CD1c-positive myeloid dendritic cell (primary cell): ENCODE data around the gene DPH1.
"Not testable (repeated sequence)": the region's sequence is repeated elsewhere in the genome, so short reads cannot be mapped to it uniquely, and the experiment has no call there.

Experiments
- DNase-seq: peaks from one replicate; pipeline ENCODE4 v3.0.0-alpha.2; 2016; ENCODE audit errors: extremely low spot score

DPH1 gene

DNA sequence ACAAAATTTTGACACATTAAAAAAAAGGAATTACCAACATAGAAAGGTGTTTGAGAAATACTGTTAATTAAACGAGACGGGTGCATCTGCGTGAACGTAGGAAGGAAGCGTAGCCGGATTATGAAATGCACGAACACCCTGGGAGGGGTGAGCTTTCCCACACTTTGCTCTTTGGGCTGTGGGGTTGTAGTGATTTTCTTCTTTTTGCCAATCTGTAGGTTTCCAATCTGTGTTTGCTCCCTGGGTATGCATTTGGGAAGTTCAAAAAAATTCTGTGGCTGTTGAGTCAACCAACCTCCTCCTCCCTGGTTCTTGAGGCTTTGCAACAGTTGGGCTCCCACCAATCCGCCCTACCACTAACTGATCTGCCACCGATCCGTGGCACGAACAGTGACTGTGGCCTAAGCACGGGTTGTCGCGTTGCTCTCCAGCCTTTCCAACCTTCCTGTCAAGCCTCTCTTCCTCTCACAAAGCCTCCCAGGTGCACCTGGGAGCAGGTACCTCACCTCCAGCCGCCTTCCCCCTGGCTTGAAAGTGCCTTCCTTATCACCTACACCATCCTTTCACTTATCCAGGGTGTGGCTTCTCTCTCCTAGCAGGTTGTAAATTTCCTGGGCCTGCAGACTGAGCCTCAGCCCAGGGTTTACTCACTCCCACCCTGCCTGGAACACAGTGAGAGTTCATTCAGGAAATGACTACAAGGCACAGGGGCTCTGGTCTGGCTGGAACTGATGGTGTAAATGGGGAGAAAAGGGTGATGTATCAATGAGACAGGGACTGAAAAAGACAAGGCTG lies 21.4 kb upstream of the DPH1 start:
- DNase-seq = no peak

DNA sequence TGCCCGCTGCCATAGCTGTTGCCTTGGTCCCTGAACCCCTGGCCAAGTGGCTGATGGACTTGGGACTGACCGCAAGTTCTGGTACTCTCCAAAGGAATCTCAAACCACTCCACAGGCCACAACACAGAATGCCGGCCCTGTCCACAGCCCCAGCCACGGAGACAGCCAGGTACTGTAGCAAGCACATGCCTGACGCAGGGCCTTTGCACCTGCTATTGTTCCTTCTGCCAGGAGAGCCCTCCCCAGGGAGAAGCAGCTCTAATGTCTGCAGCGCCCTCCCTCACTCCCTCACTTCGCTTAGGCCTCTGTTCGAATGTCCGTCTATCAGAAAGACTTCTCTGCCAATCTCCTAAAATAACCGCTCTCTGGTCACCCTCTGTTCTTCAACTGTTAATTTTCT lies 20.2 kb upstream of the DPH1 start:
- no peak for DNase-seq

- DNase-seq = no peak
These were observed 18.3 kb upstream of the DPH1 start for GRCh38 chr17:2011411-2012371.

- no peak for DNase-seq
These were observed 17.5 kb upstream of the DPH1 start for GRCh38 chr17:2012499-2012898.

DNA sequence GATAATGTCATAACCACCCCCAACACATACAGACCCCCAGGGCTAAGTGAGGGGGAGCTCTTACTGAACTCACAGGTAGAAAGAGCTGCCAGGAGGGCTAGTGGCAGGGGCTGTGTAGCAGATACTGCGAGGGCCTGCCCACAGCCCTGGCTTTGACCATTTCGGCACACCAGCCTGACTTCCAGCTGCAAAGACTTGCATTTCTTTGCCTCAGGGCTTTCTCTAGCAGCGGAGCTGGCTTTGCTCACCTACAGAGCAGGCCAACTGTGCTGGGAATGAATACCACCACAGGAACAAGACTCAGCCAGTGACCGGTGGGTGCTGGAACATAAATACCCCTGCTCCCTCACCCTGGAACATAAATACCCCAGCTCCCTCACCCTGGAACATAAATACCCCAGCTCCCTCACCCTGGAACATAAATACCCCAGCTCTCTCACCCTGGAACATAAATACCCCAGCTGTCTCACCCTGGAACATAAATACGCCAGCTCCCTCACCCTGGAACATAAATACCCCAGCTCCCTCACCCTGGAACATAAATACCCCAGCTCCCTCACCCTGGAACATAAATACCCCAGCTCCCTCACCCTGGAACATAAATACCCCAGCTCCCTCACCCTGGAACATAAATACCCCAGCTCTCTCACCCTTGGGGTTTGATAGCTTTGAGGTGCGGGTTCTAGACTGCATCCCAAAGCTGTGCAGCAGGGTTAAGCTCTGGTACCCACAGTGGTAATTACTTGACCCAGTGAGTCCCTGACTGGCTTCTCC lies 16.5 kb upstream of the DPH1 start:
- DNase-seq = not testable (repeated sequence)

GRCh38 chr17:2013994-2014317 lies 16.0 kb upstream of the DPH1 start:
- no peak for DNase-seq

DNA sequence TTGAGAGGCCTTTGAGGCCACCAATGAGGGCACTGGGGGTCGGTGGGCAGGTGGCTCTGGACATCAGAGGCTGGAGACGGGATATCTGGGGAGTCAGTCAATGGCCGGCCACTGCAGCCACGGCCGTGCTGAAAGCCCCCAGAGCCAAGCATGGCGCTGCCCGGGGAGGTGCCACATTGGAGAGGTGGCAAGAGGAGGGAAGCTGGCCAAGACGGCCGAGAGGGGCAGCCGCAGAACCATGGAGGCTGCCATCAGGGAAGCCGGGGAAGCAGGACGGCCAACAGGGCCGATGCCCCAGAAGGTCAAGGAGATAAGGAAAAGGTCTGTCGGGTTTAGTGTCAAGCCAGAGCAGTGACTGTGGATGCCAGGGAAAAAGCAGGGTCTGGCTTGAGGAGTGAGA lies 14.6 kb upstream of the DPH1 start:
- no peak for DNase-seq

- no peak for DNase-seq
These were observed 13.5 kb upstream of the DPH1 start for GRCh38 chr17:2016494-2016893.

DNA sequence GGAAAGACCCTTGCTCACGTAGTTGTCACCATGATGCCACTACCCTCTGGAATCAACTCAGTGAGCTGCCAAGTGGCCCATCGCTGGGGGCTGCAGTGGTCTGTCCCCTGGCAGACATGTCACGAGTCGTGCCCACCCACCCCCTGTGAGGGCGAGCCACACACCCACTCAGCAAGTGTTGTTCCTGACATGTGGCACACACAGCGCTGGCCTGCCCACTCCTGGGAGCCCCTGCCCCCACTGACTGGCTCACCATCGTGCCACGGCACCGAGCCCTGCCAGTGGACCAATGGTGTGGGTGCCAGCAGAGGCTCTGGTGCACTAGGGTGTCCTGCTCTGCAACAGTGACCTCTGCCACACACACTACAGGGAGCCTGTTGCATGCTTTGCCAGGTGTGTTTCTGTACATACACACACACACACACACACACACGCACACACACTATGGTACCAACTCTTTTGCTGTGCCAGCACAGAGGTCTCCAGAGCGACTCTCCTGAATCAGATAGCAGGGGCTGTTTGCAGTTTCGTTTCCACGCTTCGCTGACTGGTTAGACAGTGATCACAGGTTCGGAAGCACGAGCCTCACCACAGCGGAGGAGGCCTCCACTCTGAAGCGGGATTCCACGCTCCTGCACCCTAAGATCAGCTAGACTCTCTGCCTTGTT lies 12.5 kb upstream of the DPH1 start:
- DNase-seq = no peak

- DNase-seq = no peak
These were observed 11.0 kb upstream of the DPH1 start for GRCh38 chr17:2018716-2019510.

DNA sequence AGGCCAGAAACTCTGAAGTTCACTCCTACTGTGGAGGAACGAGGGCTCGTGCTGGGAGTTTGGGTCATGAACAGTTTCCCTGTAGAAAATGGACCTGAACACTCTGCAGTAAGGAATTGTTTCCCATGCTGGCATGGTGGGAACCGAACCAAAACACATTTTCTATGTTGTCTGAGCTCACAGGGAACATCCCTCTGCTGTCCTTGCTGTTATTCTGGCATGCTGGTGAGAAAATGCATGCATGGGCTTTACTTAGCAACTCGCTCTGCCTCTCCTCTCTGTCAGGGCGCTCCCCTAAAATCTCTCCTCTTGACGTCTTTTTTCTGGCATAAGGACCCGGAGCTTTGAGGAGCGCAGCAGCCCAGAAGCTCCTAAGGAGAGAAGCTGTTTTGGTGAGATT lies 10.2 kb upstream of the DPH1 start:
- DNase-seq = no peak

DNA sequence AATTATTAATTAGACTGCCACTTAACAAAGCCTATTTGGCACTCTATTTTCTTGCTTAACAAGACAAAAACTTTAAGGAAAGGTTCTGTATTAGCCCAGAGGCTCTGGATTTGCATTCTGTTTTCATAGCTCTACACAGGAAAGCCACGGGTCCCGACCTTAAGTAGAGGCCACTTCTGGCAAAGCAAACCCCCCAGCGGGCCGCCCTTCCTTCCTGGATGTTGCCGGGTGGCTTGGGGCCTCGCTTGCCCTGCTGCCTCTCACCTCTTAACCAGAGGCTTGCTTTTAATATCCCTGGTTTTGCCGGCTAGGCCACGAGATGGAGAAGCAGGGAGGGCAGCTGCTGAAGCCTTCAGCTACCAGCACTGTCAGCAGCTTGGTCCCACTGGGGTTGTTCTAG lies 9.2 kb upstream of the DPH1 start:
- no peak for DNase-seq

- DNase-seq = peak; percentile 15
These were observed 7.2 kb upstream of the DPH1 start for GRCh38 chr17:2022647-2023240.

GRCh38 chr17:2023256-2023655 lies 6.7 kb upstream of the DPH1 start:
- no peak for DNase-seq

GRCh38 chr17:2023692-2024571 lies 6.0 kb upstream of the DPH1 start:
- peak; percentile 84 for DNase-seq

- no peak for DNase-seq
These were observed 5.3 kb upstream of the DPH1 start for GRCh38 chr17:2024572-2025219.

GRCh38 chr17:2025220-2025621 lies 4.7 kb upstream of the DPH1 start, which contains the start of gene RTN4RL1:
Gene RTN4RL1, minus strand, starts transcription at chr17:2025334. Its CDS starts 469 bp downstream, at chr17:2024865.
- peak; percentile 43 for DNase-seq

DNA sequence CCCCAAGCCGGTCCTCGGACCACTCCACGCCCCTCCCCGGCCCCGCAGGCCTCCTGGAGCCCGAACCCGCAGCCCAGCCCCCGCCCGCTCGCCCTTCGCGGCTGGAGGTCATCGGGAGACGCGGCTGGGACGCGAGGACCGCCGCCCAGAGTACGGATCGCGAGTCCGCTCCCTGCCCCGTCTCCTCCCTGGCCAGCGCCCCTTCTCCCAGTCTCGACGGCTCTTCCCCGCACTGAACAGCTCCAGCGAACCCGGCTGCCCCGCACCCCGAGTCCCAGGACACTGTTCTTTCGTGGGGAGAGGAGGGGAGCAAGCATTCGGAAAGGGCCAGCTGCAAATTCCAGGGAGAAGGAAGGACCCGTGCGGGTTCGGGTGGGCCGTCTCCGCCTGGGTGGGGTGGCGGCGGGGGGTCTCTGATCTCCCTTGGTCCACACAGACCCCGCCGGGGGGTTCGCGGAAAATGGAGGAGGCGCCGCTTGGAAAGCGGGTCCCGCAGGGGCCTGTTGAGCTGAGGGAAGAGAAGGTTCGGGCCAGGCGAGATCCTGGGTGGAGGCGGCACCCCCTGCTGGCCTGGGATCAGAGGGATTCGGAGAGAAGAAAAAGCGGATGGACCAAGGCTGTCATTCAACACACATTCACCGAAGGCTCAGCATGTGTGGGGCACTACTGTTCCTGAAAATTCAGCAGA lies 4.2 kb upstream of the DPH1 start:
- DNase-seq = peak; percentile 54
